ENCODE measurements around the gene FAXDC2.
A peak's percentile ranks its signal among the peaks of the same experiment; 100 is the strongest.
"Not testable (repeated sequence)": the region's sequence is repeated elsewhere in the genome, so short reads cannot be mapped to it uniquely, and the experiment has no call there.

The FAXDC2 gene

DNA sequence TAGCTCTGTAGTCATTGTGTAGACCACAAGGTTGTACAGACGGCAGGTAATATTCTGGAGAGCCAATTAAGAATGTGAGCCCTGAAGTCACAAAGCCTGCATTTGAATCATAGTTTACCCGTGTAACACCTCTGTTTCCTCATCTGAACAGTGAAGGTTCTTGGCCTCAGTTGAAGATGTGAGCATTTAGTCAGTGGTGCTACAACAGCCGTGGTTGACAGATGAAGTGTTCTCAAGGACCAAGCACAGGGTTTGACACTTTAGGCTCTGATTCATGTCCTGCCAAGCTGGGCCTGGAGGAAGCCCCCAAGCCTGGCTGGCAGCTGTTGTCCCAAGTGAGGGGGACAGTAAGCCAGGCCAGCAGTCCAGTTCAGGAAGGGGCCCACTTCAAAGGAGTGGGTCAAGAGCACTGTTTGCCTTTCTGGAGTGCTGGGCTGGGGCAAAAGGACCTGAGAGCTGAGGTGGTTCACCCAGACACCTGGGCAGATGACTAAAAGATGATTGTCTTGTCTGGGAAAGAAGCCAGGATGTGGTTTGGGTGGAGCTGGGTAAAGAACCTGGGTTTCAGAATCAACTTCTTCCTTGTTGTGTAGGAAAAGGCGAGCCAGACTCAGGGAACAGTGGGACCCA is 20.7 kb downstream of the FAXDC2 start:
- peak in 2 of 5 experiments; percentile 10 to 51 for DNase-seq

DNA sequence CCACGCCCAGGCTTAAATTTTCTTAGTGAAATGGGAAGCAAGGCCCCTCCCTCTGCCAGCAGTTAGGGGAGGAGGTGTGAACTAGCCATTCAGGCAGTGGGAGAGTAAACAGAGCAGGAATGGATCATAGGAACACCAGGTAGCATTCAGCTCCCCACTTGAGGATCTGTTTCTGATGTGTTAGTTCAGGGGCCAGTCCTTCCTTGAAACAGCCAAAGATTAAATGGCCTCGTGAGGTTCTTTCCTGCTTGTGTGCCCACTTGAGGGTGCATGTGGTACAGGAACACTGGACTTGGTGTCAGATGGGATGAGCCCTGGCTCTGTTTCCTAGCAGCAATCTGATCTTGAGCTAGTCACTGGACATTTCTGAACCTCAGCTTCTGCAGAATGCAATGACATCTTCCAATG is 21.2 kb downstream of the FAXDC2 start:
- no peak for DNase-seq

DNA sequence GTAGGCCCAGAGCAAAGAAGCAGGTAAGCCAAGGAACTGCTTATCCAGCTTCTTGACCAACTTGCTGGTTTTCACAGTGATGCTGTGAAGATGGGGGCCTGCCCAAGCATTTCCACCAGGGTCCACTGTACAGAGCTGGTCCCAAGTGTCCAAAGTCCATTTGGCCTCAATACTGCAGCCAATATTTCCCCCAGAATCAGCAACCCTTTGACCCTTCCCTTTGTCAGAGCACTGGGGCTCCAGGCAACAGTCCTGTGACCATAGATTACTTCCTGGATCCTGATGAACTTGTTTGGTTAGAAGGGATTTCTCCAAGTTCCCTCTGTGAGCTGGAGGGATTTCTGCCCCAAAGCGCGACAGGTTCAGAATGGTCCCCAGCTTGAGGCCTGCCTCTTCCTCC is 26.3 kb downstream of the FAXDC2 start:
- DNase-seq, result no peak

DNA sequence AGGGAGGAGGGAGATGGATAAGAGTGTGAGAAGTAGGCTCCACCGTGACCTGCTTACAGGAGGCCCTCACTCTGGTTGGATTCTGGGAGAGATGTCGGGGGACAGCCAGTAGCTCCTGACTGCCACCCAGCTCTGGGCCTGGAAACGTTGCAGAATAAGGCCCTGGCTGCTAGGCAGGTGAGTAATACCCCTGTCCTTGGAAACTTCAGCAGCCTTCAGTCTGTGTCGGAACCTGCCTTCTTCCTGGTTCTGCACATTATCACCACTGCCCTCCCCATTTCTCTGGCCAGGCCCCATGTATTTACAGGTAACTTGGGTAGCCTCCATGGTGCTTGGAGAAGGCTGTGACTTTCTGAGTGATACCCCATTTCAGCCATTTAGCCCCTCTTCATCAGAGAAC is 26.8 kb downstream of the FAXDC2 start:
- DNase-seq, result no peak

DNA sequence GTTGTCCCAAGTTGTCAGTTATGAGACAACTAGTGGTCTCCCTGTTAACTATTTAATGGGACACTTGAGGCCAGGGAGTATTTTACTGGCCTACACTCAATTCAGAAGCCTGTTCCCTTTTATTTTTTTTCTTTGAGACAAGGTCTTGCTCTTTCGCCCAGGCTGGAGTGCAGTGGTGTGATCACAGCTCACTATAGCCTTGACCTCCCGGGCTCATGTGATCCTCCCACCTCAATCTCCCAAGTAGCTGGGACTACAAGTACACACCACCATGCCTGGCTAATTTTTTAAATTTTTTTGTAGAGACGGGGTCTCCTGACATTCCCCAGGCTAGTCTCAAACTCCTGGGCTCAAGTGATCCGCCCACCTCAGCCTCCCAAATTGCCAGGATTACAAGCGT is 27.5 kb downstream of the FAXDC2 start:
- DNase-seq, result not testable (repeated sequence)

DNA sequence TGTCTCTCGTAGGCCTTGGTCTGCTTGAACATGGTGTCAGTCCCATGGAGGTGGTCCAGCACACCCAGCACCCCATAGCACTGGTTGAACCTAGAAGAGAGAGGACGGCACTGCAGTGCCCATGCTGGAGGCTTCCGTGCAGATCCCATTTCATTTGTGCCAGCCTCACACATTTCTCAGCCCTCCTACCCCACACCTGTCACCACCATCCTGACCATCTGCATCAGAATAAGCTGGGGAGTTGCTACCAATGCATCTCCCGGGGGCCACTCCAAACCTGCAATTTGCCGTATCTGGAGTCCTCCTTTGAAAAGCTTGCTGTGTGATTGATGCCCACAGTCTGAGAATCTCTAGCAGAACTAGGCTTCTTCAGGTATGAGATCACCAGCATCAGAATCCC is 30.0 kb downstream of the FAXDC2 start:
- no peak for DNase-seq

DNA sequence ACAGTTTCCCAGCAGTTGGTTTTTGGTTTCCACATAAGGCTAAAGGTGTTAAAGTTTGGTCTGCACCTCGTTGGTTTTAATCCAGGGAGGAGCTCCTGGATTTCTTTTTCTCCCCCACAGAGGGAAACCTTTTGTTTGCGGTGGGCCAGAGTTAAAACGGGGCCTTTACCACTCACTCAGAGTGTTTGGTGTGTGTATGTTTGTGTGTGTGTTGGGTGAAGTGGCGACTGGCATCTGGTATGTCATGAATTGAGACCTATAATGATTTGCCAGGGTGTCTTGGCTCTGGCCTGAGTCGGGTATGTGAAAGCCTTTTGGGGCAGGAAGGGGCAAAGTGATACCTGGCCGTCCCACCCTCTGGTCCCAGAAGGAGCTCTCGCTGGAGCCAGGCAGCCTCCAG is 30.9 kb downstream of the FAXDC2 start:
- no peak for DNase-seq

DNA sequence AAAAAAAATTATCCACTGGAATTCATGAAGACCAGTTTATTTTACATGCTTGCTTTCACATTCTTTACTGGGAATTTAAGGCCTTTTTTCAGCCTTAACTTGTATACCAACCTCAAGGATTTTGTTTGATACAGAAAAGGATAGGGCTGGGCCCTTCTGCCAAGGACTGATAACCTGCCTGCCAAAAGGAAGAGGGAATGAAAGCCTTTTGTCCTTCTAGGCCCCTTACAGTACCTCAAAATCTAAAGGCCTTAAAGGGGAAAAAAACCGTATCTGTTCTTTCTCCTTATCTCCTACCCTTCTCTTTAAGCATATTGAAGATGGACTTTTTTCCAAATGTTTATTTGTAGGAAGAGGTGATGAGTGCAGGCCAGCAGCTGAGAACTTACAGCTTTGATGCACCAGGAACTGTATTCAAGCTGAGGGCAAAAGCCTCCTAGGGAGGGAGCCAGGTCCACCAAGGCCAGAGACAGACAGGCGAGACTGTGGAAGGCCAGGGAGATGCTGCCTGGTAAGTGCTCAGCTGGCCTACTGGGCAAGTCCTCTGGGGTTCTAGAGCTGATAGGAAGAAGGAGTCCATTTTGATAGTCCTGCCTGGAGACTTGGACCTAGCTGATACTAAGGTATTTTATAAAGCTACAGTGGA is 31.8 kb downstream of the FAXDC2 start:
- DNase-seq, result no peak

DNA sequence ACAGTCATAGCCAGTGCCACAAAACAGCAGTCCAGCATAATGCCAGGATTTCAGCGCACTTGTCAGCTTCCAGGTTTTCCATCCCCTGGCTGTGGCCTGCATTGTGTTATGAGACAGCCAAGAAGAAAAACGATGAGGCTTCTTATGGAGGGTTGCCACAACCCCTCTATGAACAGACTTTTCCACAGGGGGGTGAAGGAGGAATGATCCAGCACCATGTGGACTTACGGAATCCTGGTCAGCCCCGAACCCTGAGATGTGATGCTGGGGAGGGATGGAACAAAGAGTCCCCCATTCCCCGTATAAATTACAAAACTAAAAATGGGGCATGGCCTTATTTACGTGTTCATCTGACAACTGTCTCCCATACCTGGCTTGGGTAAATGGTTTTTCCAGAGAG is 32.6 kb downstream of the FAXDC2 start:
- no peak for DNase-seq

DNA sequence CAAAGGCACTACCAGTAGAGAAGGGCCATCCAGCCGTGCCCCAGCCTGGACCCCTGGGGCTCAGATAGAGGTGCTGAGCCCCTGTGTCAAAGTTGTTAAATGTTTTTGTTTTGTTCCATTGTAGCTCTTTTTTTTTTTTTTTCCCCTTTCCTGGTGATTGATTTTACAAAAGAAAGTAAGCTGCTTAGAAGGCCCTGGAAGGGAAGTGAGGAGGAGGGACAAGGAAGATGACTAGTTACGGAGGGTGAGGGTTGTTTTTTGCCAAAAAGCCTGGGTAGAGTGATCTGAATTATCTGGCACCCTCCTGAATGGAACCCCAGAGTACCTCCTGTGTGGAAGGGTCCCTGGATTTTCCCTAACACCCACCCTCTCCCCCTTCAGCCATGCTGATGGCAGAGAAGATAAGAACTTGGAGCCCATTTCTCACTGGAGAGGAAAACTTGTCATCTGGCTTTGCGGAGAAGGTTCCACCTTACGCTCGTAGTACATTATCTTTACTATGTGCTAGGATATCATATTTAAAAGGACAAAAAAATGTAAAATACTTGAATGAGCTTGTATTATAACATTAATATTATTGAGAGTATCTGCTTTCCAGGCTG is 33.4 kb downstream of the FAXDC2 start:
- DNase-seq, result no peak

DNA sequence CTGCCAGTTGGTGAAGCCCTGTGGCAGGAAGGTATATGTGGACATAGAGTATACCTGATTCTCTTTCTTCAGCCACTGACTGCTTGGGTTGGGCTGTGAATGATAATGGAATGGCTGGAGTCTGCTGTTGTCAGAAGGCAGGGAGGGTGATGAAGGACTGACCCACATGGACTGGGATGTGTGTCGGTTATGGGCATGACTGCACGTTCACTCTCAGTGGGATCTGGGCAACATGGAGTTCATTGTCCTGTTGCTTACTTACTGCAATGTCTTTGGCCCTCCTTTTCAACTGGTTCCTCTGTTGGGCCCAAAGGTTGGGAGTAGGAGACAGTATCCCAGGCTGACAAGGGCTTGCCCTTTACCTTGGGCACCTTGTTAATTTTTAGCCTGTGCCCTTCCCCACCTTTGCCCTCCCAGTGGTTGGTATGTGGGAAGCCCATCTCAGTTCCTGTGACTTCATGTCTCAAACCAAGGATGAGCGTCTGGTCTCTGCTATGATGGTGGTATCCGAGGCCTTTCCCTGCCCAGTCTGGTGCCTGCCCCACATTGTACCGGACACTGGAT is 34.6 kb downstream of the FAXDC2 start:
- no peak for DNase-seq

DNA sequence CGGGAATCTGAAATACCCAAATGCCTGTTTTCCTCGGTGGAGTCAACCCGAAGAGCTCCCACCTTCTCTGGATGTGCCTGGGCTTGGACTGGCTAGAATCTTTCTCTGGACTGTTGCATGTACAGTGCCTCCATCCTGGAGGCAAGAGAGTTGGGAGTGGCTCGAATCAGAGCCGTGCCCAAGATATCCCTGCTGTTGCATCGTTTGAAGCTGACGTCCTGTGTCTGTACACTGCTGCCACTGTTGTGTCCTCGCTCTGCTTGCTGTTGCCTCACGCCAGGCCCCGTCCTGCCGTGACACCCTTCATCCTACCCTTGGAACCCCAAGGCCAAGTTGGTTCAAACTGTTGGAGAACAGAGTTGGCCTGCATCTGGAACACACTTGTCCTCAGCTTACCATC is 35.4 kb downstream of the FAXDC2 start:
- no peak for DNase-seq

DNA sequence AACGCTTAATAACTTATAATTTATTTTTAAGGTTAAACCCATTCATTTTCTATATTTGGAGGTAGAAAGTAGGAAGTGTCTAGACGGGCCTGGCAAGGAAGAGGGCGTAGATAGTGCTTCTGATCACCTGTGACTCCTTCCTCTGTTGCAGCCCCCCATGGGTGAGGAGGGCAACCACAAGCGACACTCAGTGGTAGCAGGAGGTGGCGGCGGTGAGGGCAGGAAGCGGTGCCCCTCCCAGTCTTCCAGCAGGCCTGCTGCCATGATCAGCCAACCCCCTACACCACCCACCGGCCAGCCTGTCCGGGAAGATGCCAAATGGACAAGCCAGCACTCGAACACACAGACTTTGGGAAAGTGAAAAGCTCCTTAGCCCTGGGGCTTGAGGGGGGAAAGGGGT is 36.7 kb downstream of the FAXDC2 start:
- peak in 3 of 5 experiments; percentile 14 to 70 (median 55) for DNase-seq

DNA sequence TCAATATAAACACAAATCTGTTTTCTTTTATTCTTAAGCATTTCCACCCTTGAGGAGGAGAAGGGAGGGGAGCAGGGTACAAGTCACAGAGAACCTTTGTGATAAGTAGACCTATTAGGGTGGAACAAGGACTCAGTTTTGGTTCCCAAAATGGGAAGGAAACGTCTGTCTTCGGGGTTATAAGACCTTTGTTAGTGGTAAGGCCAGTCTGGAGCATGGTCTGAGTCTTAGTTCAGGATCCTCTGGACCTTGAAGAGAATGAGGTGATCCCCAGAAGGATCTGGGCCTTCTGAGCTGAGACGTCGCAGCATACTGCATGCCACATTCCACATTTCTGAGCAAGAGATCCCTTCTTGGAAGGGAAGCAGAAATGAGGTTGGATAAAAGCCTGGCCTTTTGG is 37.2 kb downstream of the FAXDC2 start:
- DNase-seq, result no peak

DNA sequence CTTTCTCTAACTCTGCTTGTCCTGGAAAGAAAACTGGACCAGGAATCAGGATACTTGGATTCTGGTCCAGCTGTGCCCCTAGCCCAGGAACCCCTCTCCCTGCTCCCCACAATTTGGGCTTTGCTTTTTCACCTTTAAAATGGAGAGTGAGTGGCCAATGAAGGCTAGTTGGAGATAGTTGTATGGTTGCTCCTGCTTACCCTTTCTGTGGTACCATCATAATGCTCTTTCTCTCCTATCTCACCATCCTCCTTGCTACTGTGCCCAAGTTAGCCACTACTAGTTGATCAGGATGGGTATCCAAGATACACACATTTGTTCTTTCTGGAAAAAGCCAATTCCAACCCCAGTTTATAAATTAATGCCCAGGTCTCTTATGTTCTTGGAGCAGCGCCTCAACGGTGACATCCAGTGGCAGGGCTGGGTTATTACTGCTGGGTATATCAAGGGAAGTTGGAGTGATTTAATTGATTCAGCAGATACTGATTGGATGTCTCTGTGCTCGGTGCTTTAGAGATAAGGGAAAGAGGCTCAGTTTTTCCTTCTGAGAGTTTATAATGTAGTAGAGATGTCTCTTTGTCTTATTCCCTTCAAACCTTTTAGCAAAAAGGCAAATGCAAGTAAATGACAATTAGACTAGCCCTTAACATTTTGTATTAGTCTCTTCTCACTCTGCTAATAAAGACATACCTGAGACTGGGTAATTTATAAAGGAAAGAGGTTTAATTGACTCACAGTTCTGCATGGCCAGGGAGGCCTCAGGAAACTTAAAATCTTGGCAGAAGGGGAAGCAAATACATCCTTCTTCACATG is 38.5 kb downstream of the FAXDC2 start:
- DNase-seq, result peak; percentile 31 to 68 (median 43)

DNA sequence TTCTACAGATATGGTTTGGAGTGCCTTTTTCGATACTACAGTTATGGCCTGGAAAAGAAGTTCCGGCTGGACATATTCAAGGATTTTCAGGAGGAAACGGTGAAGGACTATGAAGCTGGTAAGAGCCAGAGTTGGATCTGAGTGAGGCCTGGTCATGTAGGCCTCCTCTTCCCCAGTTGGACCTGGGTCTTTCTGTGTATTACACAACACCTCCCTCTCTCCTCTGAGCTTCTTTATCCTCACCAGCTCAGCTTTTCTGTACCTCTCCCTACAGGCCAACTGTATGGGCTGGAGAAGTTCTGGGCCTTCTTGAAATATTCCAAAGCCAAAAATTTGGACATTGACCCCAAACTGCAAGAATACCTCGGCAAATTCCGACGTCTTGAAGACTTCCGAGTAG is 39.2 kb downstream of the FAXDC2 start:
- no peak for DNase-seq

DNA sequence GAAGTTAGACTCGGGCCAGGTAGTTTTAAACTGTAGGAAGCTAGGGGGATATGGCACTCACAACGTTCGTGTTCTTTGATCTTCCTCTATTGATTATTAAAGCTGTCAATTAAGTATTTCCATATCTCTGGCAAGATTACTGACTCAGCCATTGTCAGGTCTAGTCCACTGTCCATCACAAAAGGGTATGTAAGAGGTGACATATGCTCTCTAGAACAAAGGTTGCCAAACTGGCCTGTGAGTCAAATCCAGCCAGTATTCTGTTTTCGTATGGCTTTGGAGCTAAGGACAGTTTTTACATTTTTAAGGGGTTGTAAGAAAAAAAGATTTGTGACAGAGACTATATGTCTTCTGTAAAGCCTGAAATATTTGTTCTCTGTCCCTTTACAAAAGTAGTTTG is 44.2 kb downstream of the FAXDC2 start:
- no peak for DNase-seq

DNA sequence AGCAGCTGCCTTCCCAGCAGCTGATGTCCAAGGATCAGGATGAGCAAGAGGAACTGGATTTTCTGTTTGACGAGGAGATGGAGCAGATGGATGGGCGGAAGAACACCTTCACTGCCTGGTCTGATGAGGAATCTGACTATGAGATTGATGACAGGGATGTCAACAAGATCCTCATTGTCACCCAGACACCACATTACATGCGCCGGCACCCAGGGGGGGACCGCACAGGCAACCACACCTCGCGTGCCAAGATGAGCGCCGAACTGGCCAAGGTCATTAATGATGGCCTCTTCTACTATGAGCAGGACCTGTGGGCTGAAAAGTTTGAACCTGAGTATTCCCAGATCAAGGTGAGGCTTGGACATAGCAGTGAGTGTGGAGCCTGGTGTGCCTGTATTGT is 48.4 kb downstream of the FAXDC2 start:
- DNase-seq, result no peak

DNA sequence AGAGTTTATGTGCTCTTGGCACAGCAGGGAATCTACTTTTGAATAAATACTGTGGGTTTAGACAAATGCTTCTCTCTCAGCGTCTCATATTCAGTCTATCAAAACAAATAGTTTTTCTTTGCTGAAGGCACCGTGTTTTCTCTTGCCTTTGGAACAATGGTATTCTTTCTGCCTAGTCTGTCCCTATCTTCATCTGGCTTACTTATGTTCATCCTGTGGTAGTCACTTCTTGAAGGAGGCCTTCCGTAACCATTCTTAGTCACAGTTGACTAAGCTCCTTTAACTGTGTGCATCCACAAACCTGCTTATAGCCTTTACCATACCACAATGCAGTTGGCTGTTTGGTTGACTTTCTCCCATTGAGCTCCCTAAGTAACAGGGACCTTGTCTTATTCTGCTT is 49.3 kb downstream of the FAXDC2 start:
- no peak for DNase-seq

DNA sequence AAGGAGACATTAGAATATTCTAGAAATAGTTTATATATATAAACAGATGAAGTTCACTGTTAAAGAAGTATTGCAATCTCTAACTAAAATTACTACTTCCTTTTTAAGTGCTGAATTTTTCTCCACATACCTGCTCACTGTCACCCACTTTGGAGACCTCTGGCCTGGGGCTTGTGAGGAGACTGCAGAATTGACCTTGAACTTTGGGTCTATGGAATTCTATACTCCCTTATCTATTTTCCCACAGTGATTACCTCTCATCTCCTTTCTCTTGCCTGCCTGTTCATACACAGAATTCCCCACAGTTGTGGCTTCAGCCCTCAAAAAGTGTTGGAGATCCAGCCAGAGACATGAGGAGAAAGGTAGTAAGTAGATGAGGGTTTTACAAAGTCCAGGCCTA is 49.8 kb downstream of the FAXDC2 start:
- DNase-seq, result no peak

DNA sequence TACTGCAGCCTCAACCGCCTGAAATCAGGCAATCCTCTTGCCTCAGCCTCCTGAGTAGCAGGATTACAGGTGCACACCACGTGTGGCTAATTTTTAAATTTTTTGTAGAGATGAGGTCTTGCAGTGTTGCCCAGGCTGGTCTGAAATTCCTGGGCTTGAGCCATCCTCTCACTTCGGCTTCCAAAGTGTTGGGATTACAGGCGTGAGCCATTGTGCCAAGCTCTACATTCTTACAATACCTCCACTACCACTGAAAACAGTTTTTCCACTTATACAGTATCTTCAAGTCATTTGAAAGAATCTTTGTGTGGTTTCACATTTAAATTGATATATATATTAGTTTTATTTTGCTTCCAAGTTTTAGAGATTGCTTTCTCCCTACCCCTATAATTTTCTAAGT is 52.6 kb downstream of the FAXDC2 start:
- no peak for DNase-seq

DNA sequence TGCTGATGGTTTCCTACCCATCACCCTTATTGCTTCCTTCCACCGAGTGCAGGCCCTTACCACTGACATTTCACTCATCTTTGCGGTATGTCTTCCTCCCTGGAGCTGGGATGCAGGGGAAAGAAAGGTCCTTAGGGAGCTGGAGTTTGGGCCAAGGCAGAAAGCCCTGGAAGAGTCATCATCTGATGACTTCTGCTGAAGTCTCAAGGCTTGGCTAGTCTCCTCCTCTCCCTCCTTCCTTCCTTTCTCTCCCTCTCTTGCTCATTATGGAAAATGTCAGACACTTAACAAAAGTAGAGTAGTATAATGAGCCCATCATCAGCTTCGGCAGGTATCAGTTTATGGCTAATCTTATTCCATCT is 55.2 kb downstream of the FAXDC2 start:
- no peak for DNase-seq

DNA sequence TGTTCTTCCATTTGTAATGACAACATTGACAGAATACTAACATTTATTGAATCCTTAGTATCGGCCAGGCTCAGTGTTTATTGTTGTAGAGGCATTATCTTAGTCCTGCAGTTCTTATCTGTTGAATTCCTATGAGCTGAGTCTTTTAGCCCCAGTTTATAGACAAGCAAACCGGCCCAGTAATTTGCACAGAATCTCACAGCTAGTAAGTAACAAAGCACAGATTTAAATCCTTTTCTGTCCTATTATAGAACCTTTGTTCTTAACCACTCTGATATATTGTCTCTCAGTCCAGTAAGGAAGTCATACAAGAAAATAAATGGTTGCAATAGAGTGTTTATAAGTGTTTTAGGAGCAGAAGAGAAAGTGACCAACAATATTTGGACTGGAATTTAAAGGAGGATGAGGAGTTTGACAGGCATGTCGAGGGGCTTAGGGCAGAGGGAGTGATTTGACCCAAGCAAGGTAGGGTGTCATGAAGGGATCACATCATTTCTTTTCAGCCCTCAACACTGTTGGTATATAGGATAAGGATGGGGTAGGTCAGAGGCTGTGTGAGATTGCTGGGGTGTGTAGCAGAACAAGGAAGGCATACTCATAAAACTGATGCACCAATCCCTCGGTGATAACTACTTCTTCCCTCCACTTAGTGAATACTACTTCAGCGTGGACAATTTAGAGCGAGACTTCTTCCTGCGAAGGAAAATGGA is 55.7 kb downstream of the FAXDC2 start:
- no peak for DNase-seq
